Measurements from ENCODE around the gene MED26. TPM values are rescaled to one million over a fixed set of nuclear protein-coding genes. Genes with fewer than 3 reads are reported as not detected.

The MED26 gene
- total and polyA plus RNA-seq, 2 experiments from 2014 or later = 9.1 to 14.2 TPM

DNA sequence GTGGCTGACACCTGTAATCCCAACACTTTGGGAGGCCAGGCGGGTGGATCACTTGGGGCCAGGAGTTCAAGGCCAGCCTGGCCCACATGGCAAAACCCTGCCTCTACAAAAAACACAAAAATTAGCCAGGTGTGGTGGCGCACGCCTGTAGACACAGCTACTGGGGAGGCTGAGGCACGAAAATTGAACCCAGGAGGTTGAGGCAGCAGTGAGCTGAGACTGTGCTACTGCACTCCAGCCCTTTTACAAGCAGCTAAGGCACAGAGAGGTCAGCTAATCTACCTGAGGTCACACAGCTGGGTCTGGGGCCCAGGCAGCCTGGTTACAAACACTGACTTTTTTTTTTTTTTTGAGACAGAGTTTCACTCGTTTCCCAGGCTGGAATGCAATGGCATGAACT, 27.2 kb downstream of the MED26 start:
- no peak overlapping the region for H3K27ac ChIP-seq
- no peaks in the 10 kb centered on the region for H3K27me3 ChIP-seq
- no peak overlapping the region for H3K4me3 ChIP-seq
- peaks cover 16% of the 10 kb centered on the region for H3K4me1 ChIP-seq (ENCODE audit: low read depth)
- TF ChIP-seq, protein P1, sequence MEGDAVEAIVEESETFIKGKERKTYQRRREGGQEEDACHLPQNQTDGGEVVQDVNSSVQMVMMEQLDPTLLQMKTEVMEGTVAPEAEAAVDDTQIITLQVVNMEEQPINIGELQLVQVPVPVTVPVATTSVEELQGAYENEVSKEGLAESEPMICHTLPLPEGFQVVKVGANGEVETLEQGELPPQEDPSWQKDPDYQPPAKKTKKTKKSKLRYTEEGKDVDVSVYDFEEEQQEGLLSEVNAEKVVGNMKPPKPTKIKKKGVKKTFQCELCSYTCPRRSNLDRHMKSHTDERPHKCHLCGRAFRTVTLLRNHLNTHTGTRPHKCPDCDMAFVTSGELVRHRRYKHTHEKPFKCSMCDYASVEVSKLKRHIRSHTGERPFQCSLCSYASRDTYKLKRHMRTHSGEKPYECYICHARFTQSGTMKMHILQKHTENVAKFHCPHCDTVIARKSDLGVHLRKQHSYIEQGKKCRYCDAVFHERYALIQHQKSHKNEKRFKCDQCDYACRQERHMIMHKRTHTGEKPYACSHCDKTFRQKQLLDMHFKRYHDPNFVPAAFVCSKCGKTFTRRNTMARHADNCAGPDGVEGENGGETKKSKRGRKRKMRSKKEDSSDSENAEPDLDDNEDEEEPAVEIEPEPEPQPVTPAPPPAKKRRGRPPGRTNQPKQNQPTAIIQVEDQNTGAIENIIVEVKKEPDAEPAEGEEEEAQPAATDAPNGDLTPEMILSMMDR (IDR thresholded peaks at IDR 0.05; ENCODE audit: low read depth, low read length) = no peak
- no peaks in the 10 kb centered on the region for H3K9me3 ChIP-seq (ENCODE audit: low read depth)
- no peaks in the 10 kb centered on the region for H3K36me3 ChIP-seq
- DNase-seq (ENCODE audit: low read depth in 1 of 2, low spot score in 1 of 2) = no peak

DNA sequence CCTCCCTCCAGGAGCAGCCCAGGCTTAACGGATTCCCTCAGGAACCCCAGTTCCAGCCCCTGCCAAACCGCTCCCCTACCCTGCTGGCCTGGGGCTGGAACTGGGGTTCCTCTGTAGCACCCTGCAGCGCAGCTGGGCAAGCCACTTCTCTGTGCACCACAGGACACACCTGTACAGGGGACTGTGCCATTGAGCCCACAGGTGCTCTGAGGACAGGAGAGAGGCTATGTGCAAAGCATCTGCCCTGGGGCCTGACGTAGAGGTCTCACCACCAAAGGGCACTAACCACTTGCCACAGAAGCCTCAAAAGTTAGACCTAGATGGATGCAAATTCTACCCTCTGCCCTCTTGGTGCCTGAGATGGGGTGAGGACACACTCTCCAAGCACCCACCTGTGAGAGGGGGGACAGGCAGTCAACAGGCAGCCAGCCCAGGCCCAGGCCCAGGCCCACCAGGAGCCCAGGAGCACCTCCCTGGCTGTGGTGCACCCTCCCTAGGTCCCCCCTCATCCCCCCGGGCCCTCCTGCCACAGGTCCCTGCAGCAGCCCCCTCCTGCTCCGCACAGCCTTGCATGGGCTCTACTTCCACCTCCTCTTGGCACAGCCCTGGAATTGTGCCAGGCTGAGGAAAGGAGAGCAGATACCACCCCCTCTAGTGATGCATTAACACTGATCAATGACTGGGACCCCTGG, 28.2 kb downstream of the MED26 start:
- no peak for DNase-seq (ENCODE audit: low read depth in 1 of 2, low spot score in 1 of 2)
- H3K36me3 ChIP-seq = no peaks in the 10 kb centered on the region
- no peaks in the 10 kb centered on the region for H3K9me3 ChIP-seq (ENCODE audit: low read depth)
- H3K4me1 ChIP-seq (ENCODE audit: low read depth) = peaks cover 16% of the 10 kb centered on the region
- TF ChIP-seq, protein P1 (IDR thresholded peaks at IDR 0.05; ENCODE audit: low read depth, low read length) = no peak
- H3K4me3 ChIP-seq = no peak overlapping the region
- peak overlapping the region; percentile 58 for H3K27ac ChIP-seq
- no peaks in the 10 kb centered on the region for H3K27me3 ChIP-seq

DNA sequence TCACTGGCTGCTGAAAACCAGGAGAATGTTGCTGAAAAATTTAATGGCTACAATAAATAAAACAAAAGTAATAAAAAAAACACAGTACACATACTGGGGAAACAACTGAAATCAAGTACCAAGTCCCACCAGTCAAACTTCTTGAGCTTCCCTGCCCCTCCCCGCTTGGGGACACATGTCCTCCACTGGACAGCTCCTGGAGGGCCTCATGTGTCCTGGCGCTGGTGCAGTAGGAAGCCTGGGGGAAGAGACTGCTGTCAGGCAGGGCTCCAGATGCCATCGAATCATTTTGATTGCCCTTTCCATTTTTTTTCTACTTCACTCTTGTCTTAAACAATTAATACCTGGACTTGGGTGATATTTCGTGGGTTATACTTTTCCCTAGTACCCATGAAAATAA, 29.2 kb downstream of the MED26 start:
- no peaks in the 10 kb centered on the region for H3K9me3 ChIP-seq (ENCODE audit: low read depth)
- TF ChIP-seq, protein P1 (IDR thresholded peaks at IDR 0.05; ENCODE audit: low read depth, low read length) = no peak
- DNase-seq (ENCODE audit: low read depth in 1 of 2, low spot score in 1 of 2) = peak in 1 of 2 donors; percentile 57
- peaks cover 16% of the 10 kb centered on the region for H3K4me1 ChIP-seq (ENCODE audit: low read depth)
- no peaks in the 10 kb centered on the region for H3K27me3 ChIP-seq
- peak overlapping the region; percentile 58 for H3K27ac ChIP-seq
- no peak overlapping the region for H3K4me3 ChIP-seq
- no peaks in the 10 kb centered on the region for H3K36me3 ChIP-seq

DNA sequence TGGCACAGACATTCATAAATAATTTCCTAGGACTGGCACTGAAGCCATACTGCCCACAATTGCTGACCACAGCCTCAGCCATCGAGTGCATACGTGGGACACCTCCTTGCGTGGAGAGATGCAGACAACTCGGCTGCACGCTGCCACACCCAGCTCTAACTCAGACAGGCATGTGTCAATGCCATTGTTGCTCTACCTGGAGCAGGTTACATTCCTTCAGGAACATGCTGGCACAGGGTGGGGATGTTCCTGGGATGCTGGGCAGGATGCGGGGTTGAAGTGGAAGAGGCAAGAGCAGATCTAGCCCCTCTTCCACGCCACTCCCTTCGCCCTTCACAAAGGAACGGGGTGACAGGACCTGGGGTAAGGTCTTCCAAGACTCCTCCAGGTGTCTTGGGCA, 31.6 kb downstream of the MED26 start:
- Histone ChIP-seq H3K4me1 (ENCODE audit: low read depth) (peaks cover 16% of the 10 kb centered on the region), H3K36me3 (no peaks in the 10 kb centered on the region), H3K27ac (no peak overlapping the region), H3K9me3 (ENCODE audit: low read depth) (no peaks in the 10 kb centered on the region), H3K4me3 (no peak overlapping the region), H3K27me3 (no peaks in the 10 kb centered on the region)
- TF ChIP-seq, protein P1 (IDR thresholded peaks at IDR 0.05; ENCODE audit: low read depth, low read length) = no peak
- DNase-seq (ENCODE audit: low read depth in 1 of 2, low spot score in 1 of 2) = no peak

DNA sequence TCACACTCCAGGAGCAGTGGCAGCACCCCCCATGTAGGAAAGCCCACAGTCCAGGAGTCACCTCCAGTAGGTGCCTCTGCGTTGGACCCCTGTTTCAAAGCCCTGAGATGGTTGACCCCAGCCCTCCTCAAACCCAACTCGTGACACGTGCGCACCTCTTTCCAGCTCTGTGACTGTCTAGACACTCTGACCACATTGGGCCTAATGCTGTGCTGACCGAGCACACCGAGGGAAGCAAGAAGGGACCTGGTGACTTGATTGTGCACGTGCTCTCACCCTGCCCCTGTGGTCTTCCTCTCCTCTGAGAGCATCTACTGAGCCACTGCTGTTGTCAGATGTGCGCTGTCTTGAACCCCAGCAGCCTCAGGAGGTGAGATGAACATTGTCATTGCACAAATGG, 32.9 kb downstream of the MED26 start:
- Histone ChIP-seq H3K9me3 (ENCODE audit: low read depth) (no peaks in the 10 kb centered on the region), H3K4me3 (no peak overlapping the region), H3K4me1 (ENCODE audit: low read depth) (peaks cover 20% of the 10 kb centered on the region), H3K27ac (no peak overlapping the region), H3K36me3 (no peaks in the 10 kb centered on the region), H3K27me3 (no peaks in the 10 kb centered on the region)
- TF ChIP-seq, protein P1 (IDR thresholded peaks at IDR 0.05; ENCODE audit: low read depth, low read length) = no peak
- no peak for DNase-seq (ENCODE audit: low read depth in 1 of 2, low spot score in 1 of 2)
